HG02973 (cell line): ENCODE measurements around the gene TAF6.
A peak's percentile ranks its signal among the peaks of the same experiment; 100 is the strongest.
"Not testable (repeated sequence)": the region's sequence is repeated elsewhere in the genome, so short reads cannot be mapped to it uniquely, and the experiment has no call there.

Experiments
- ATAC-seq: cut with Tn5 transposase; IDR thresholded peaks from one replicate; pipeline ENCODE4 v1.9.1; 2021; ENCODE audit warnings: moderate library complexity; ENCODE audit not compliant: unreplicated experiment

The TAF6 gene

GRCh38 chr7:100152937-100153666 lies 33.9 kb upstream of the TAF6 start:
- no peak for ATAC-seq

DNA sequence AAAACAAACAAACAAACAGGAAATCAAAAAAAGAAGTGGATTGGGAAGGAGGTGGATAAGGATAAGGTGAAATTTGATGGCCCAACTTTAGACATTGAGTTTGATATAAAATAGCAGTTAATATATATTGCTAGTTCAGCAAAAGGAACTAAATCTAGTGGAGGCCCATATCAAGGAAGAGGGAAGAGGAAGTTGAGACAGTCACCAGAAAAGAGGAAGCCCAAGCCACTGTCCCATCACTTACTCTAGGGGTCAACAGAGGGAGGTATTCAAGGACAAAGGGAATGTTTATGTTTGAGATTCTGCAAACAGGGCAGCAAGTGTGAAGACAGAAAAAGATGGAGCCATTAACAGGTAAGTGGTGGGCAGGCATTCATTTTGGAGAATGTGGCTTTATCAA lies 33.2 kb upstream of the TAF6 start:
- no peak for ATAC-seq

- ATAC-seq = peak; percentile 98
Measured at GRCh38 chr7:100148559-100149328, 29.6 kb upstream of the TAF6 start, which contains the start of gene LAMTOR4. TSS of gene LAMTOR4 (plus strand) at chr7:100148918. CDS start at chr7:100148973, 55 bp downstream.

DNA sequence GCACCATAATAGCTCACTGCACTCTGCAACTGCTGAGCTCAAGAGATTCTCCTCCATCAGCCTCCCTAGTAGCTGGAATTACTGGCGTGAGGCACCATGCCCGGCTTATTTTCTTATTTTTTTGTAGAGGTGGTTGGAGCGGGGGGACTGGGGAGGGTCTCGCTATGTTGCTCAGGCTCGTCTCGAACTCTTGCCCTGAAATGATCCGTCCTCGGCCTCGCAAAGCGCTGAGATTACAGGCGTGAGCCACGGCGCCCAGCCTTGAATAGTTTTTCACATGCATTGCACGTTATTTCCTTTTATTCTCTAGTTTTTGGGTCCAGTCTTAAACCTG lies 29.0 kb upstream of the TAF6 start:
- no peak for ATAC-seq

- no peak for ATAC-seq
Measured at GRCh38 chr7:100147278-100147677, 28.1 kb upstream of the TAF6 start.

- not testable (repeated sequence) for ATAC-seq
Measured at GRCh38 chr7:100146350-100146749, 27.2 kb upstream of the TAF6 start.

DNA sequence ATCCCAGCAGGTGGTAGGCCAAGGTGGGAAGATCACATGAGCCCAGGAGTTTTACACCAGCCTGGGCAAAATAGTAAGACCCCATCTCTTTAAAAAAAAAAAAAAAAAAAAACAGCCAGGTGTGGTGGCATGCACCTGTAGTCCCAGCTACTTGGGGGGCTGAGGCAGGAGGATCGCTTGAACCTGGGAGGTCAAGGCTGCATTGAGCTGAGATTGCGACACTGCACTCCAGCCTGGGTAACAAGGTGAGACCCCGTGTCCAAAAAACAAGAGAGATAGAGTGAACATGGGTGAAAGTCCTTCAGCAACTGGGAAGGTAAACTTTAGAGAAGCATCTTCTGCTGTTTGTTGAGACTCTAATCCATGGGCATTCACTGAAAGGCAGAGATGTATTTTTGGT lies 23.3 kb upstream of the TAF6 start:
- no peak for ATAC-seq

DNA sequence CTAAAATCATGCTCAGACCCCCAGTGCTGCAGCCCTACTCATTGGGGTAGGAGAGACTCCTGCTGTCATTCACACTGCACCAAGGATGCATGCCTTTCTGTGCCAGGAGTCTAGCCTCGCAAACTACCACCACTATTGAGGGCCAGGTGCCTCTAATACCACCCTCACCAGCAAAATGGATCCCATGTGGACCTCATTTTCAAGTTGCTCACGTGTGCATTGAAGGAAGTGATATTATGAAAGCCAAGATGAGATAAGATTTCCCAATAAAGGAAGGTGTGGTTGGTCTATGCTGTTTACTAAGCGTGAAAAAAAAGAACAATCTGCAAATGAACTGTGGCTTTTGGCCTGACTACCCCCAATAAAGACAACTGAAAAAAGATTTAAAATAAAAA lies 22.4 kb upstream of the TAF6 start:
- ATAC-seq = no peak

DNA sequence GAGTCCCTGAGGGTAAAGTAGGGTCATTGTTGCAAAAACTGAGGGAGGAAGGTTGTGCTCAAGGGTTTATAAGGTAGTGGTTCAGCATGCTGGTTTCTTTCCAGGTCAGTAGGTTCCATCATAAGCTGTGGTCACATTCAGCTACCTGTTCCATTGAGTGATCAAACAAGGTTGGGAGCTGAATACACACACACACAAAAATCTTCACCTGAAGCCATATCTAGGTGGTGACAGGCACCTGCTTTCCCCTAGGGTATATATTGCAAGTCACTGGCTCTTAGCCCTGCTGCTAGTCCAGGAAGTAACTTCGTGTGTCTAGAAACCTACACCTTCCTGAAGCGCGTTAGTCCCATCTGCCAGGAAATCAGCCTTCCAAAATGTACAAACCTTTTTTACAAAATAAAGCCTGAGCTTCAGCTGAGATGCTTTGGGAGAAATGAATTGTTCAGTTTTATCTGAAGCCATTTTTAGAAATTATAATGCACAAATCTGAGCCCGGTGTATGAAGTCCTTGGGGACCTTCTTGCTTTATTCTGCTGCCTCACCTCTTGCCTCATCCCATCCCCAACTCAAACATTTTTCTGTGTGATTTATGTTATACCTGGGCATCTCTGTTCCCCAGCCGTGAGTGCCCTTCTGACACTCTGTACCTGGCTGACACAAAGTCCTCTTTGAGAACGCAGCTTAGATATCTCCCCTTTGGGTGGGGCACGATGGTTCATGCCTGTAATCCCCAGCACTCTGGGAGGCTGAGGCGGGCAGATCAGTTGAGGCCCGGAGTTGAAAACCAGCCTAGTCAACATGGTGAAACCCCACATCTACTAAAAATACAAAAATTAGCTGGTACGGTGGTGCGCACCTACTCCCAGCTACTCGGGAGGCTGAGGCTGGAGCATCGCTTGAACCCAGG lies 18.9 kb upstream of the TAF6 start:
- ATAC-seq = no peak

DNA sequence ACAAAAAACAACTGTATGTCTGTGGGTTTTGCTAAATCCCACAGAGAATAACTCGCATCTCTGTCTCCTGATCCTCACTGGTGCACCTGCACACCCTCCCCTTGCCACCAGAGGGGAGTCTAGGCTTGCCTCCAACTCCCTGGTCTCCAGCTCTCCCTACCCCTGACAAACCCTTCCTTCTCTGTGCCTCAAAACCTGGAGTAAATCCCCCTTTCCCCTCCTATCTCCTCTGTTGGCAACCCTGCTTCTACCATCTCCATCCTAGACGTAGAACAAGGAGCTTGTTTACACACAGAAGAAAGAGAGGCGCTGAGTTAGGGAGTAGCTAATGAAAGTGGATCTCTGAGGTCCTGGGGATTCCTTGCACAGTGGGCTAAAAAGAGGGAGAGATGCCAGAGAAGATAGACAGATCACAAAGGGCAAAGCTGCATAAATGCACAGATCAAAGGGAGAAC lies 13.6 kb upstream of the TAF6 start:
- ATAC-seq = no peak

- no peak for ATAC-seq
Measured at GRCh38 chr7:100132126-100132525, 13.0 kb upstream of the TAF6 start.

DNA sequence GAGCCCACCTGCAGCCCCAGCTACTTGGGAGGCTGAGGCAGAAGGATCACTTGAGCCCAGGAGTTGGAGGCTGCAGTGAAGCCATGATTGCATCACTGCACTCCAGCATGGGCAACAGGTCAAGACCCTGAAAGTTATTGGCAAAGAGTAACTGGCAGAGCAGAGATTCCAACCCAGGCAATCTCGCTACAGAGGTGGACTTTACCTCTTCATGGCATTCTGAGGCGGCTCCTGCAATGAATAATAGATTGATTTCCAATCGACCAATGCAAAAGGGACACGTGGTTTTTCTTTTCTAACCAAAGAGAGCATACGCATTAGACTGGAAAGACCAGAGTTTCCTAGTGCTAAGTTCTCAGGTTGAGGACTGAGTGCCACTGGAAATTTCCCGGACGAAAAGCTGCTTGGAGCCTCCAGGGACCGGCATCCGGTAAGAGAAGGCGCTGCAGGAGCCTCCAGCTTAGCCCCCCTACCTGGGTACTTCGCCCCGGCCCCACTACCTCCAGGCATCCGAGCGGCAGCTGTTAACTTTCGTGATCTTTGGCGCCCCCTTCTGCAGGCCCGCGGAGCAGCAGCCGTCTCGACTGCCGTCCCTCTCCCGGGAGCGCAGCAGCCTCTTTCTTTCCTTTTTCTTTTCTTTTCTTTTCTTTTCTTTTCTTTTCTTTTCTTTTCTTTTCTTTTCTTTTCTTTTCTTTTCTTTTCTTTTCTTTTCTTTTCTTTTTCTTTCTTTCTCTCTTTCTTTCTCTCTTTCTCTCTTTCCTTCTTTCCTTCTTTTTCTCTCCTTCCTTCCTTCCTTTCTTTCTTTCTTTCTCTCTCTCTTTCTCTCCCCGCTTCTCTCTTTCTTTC lies 11.7 kb upstream of the TAF6 start:
- ATAC-seq = no peak

- ATAC-seq = not testable (repeated sequence)
Measured at GRCh38 chr7:100130220-100130607, 11.1 kb upstream of the TAF6 start.

DNA sequence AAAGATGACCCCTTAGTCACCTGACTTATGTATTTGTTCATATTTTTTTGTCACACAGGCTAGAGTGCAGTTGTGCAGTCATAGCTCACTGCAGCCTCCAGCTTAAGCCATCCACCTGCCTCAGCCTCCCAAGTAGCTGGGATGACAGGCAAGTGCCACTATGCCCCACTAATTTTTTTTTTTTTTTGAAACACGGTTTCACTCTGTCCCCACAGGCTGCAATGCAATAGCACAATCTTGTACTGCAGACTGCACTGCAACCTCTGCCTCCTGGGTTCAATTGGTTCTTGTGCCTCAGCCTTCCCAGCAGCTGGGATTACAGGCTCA lies 9.4 kb upstream of the TAF6 start:
- ATAC-seq = no peak

GRCh38 chr7:100127866-100128636 lies 8.9 kb upstream of the TAF6 start:
- no peak for ATAC-seq

- ATAC-seq = peak; percentile 55
Measured at GRCh38 chr7:100126931-100127865, 8.0 kb upstream of the TAF6 start, which contains the start of gene MBLAC1. TSS of gene MBLAC1 (plus strand) at chr7:100126967. CDS start at chr7:100127396, 429 bp downstream.

GRCh38 chr7:100126239-100126930 lies 7.2 kb upstream of the TAF6 start:
- no peak for ATAC-seq
